Measurements from ENCODE around the gene FRAS1. TPM values are rescaled to one million over a fixed set of nuclear protein-coding genes. Genes with fewer than 3 reads are reported as not detected.
"Not testable (repeated sequence)": the region's sequence is repeated elsewhere in the genome, so short reads cannot be mapped to it uniquely, and the experiment has no call there.

Gene FRAS1
- total RNA-seq, 1 donor from 2014 or later, result 163 TPM

- Mint-ChIP-seq H3K9me3 (ENCODE audit: low read depth) (peaks cover 1% of the 10 kb centered on the region), H3K36me3 (ENCODE audit: insufficient read depth) (no peaks in the 10 kb centered on the region), H3K4me3 (ENCODE audit: low read depth) (no peak overlapping the region), H3K4me1 (ENCODE audit: low read depth) (peaks cover 22% of the 10 kb centered on the region), H3K27ac (peak overlapping the region; percentile 77), H3K27me3 (no peaks in the 10 kb centered on the region)
- no peak for TF ChIP-seq CTCF (IDR thresholded peaks at IDR 0.05; ENCODE audit: unreplicated experiment)
- no peak for DNase-seq (ENCODE audit: low spot score, unreplicated experiment)
Observed at GRCh38 chr4:78171482-78171881, 114.4 kb downstream of the FRAS1 start.

GRCh38 chr4:78174891-78175290 is 117.8 kb downstream of the FRAS1 start:
- H3K36me3 Mint-ChIP-seq (ENCODE audit: insufficient read depth), result peaks cover 3% of the 10 kb centered on the region
- H3K9me3 Mint-ChIP-seq (ENCODE audit: low read depth), result peaks cover 5% of the 10 kb centered on the region
- no peak overlapping the region for H3K4me3 Mint-ChIP-seq (ENCODE audit: low read depth)
- no peaks in the 10 kb centered on the region for H3K27me3 Mint-ChIP-seq
- no peak overlapping the region for H3K27ac Mint-ChIP-seq
- no peak for TF ChIP-seq CTCF (IDR thresholded peaks at IDR 0.05; ENCODE audit: unreplicated experiment)
- DNase-seq (ENCODE audit: low spot score, unreplicated experiment), result no peak
- peaks cover 15% of the 10 kb centered on the region for H3K4me1 Mint-ChIP-seq (ENCODE audit: low read depth)

GRCh38 chr4:78179196-78179595 is 122.1 kb downstream of the FRAS1 start:
- peaks cover 16% of the 10 kb centered on the region for H3K4me1 Mint-ChIP-seq (ENCODE audit: low read depth)
- no peak overlapping the region for H3K27ac Mint-ChIP-seq
- peaks cover 12% of the 10 kb centered on the region for H3K9me3 Mint-ChIP-seq (ENCODE audit: low read depth)
- no peak overlapping the region for H3K4me3 Mint-ChIP-seq (ENCODE audit: low read depth)
- H3K36me3 Mint-ChIP-seq (ENCODE audit: insufficient read depth), result peaks cover 20% of the 10 kb centered on the region
- no peak for DNase-seq (ENCODE audit: low spot score, unreplicated experiment)
- no peak for TF ChIP-seq CTCF (IDR thresholded peaks at IDR 0.05; ENCODE audit: unreplicated experiment)
- no peaks in the 10 kb centered on the region for H3K27me3 Mint-ChIP-seq

GRCh38 chr4:78181681-78182234 is 124.6 kb downstream of the FRAS1 start:
- not testable (repeated sequence) for H3K27me3 Mint-ChIP-seq; H3K4me3 Mint-ChIP-seq (ENCODE audit: low read depth); H3K9me3 Mint-ChIP-seq (ENCODE audit: low read depth); DNase-seq (ENCODE audit: low spot score, unreplicated experiment); H3K27ac Mint-ChIP-seq
- Mint-ChIP-seq H3K4me1 (ENCODE audit: low read depth) (peaks cover 33% of the 10 kb centered on the region), H3K36me3 (ENCODE audit: insufficient read depth) (peaks cover 20% of the 10 kb centered on the region)

- TF ChIP-seq CTCF (IDR thresholded peaks at IDR 0.05; ENCODE audit: unreplicated experiment), result no peak
- DNase-seq (ENCODE audit: low spot score, unreplicated experiment), result no peak
- peaks cover 19% of the 10 kb centered on the region for H3K36me3 Mint-ChIP-seq (ENCODE audit: insufficient read depth)
- no peaks in the 10 kb centered on the region for H3K27me3 Mint-ChIP-seq
- peaks cover 35% of the 10 kb centered on the region for H3K4me1 Mint-ChIP-seq (ENCODE audit: low read depth)
- H3K4me3 Mint-ChIP-seq (ENCODE audit: low read depth), result no peak overlapping the region
- H3K9me3 Mint-ChIP-seq (ENCODE audit: low read depth), result peaks cover 7% of the 10 kb centered on the region
- H3K27ac Mint-ChIP-seq, result peak overlapping the region; percentile 54
Observed at GRCh38 chr4:78184584-78184983, 127.5 kb downstream of the FRAS1 start.

- H3K4me1 Mint-ChIP-seq (ENCODE audit: low read depth), result peaks cover 40% of the 10 kb centered on the region
- no peaks in the 10 kb centered on the region for H3K27me3 Mint-ChIP-seq
- DNase-seq (ENCODE audit: low spot score, unreplicated experiment), result no peak
- H3K36me3 Mint-ChIP-seq (ENCODE audit: insufficient read depth), result peaks cover 16% of the 10 kb centered on the region
- peak overlapping the region; percentile 54 for H3K27ac Mint-ChIP-seq
- no peak overlapping the region for H3K4me3 Mint-ChIP-seq (ENCODE audit: low read depth)
- TF ChIP-seq CTCF (IDR thresholded peaks at IDR 0.05; ENCODE audit: unreplicated experiment), result no peak
- H3K9me3 Mint-ChIP-seq (ENCODE audit: low read depth), result peaks cover 7% of the 10 kb centered on the region
Observed at GRCh38 chr4:78185117-78185516, 128.0 kb downstream of the FRAS1 start.

Data from progenitor cell of endocrine pancreas (in vitro differentiated cells).